Smooth muscle cell (in vitro differentiated cells): ENCODE data around the gene PRAMEF18. TPM values are rescaled to one million over a fixed set of nuclear protein-coding genes. Genes with fewer than 3 reads are reported as not detected.
"Not testable (repeated sequence)": the region's sequence is repeated elsewhere in the genome, so short reads cannot be mapped to it uniquely, and the experiment has no call there.

Source experiments
- DNase-seq: peaks from one replicate; lab custom pipeline; 2025; ENCODE audit not compliant: unreplicated experiment; lab: John Stamatoyannopoulos, UW
- H2AFZ ChIP-seq: fragments of 200-600 bp; sonication (generic); 2 replicates; pipeline ENCODE4 v1.6.0; 2016; ENCODE audit warnings: antibody characterized with exemption, low read depth, mild to moderate bottlenecking
- H3F3A ChIP-seq: fragments of 200-600 bp; sonication (generic); 2 replicates; pipeline ENCODE4 v1.6.0; 2017; ENCODE audit warnings: antibody characterized with exemption, low read depth
- H3K27ac ChIP-seq: fragments of 200-600 bp; sonication (generic); 2 replicates; pipeline ENCODE4 v1.5.1; 2016; ENCODE audit warnings: low read depth, mild to moderate bottlenecking
- H3K27me3 ChIP-seq: fragments of 200-600 bp; sonication (generic); 2 replicates; pipeline ENCODE4 v1.6.1; 2016; ENCODE audit warnings: low read depth, mild to moderate bottlenecking
- H3K36me3 ChIP-seq: fragments of 200-600 bp; sonication (generic); 2 replicates; pipeline ENCODE4 v1.5.1; 2016; ENCODE audit warnings: low read depth
- H3K4me1 ChIP-seq: fragments of 200-600 bp; sonication (generic); 2 replicates; pipeline ENCODE4 v1.5.1; 2016; ENCODE audit warnings: low read depth
- H3K4me2 ChIP-seq: fragments of 200-600 bp; sonication (generic); 2 replicates; pipeline ENCODE4 v1.6.0; 2016; ENCODE audit warnings: mild to moderate bottlenecking
- H3K4me3 ChIP-seq: fragments of 200-600 bp; sonication (generic); 2 replicates; pipeline ENCODE4 v1.5.1; 2016; ENCODE audit warnings: mild to moderate bottlenecking
- H3K79me2 ChIP-seq: fragments of 200-600 bp; sonication (generic); 2 replicates; pipeline ENCODE4 v1.6.0; 2016; ENCODE audit warnings: low read depth, mild to moderate bottlenecking
- H3K9ac ChIP-seq: fragments of 200-600 bp; sonication (generic); 2 replicates; pipeline ENCODE4 v1.6.0; 2016; ENCODE audit warnings: low read depth
- H3K9me3 ChIP-seq: fragments of 200-600 bp; sonication (generic); replicated peaks from 2 replicates; pipeline ENCODE4 v1.5.1; 2016; ENCODE audit warnings: low read depth
- H4K20me1 ChIP-seq: fragments of 200-600 bp; sonication (generic); 2 replicates; pipeline ENCODE4 v1.6.0; 2016; ENCODE audit warnings: low read depth
- CTCF ChIP-seq: fragments of 200-600 bp; sonication (generic); IDR thresholded peaks from 2 replicates; pipeline ENCODE4 v1.5.1; 2017; ENCODE audit warnings: borderline replicate concordance, mild to moderate bottlenecking, antibody characterized with exemption; ENCODE audit not compliant: insufficient read depth, poor library complexity, severe bottlenecking
- WGBS: methylation state at CpG from one replicate; pipeline ENCODE4 v1.1.7; 2016; ENCODE audit warnings: low lambda C conversion rate; 5-methylcytosine and 5-hydroxymethylcytosine counted together
- polyA plus RNA-seq: library from polyadenylated mRNA; unstranded; fragments of >200 nt; fragmentation: Nextera tagmentation; extraction: Ambion mirVana; gene quantifications from 2 replicates; pipeline ENCODE4 v1.2.1, GENCODE V29; 2016
- total RNA-seq: library from RNA; depleted of rRNA; stranded (reverse); fragments of >200 nt; gene quantifications from 2 replicates; pipeline ENCODE4 v1.2.3, GENCODE V29; 2014

PRAMEF18 gene
- total and polyA plus RNA-seq, 2 experiments from 2014 or later = not detected

- no peak for DNase-seq
- H3K36me3 ChIP-seq = no peaks in the 10 kb centered on the region
Observed at GRCh38 chr1:13228343-13228781, 2.4 kb upstream of the PRAMEF18 start.

GRCh38 chr1:13227271-13228055 is 1.5 kb upstream of the PRAMEF18 start:
- WGBS = 68% methylated on average over 8 of the region's 8 CpGs
- not testable (repeated sequence) for H3K36me3 ChIP-seq, H3F3A ChIP-seq, H3K27ac ChIP-seq, DNase-seq, H3K79me2 ChIP-seq, H3K4me3 ChIP-seq, H3K27me3 ChIP-seq, H4K20me1 ChIP-seq, H3K4me2 ChIP-seq, H3K9ac ChIP-seq, H3K4me1 ChIP-seq, H2AFZ ChIP-seq
- H3K9me3 ChIP-seq = peaks cover 21% of the 10 kb centered on the region

More at GRCh38 chr1:13228343-13228781, 2.4 kb upstream of the PRAMEF18 start:
- Histone ChIP-seq H3K27ac (no peak overlapping the region), H4K20me1 (no peaks in the 10 kb centered on the region), H3K9ac (no peak overlapping the region), H3K4me2 (no peak overlapping the region), H3K4me1 (no peaks in the 10 kb centered on the region), H3K9me3 (peaks cover 30% of the 10 kb centered on the region), H2AFZ (no peak overlapping the region), H3F3A (no peaks in the 10 kb centered on the region), H3K27me3 (no peaks in the 10 kb centered on the region), H3K79me2 (no peaks in the 10 kb centered on the region), H3K4me3 (no peak overlapping the region)
- WGBS = 69% methylated on average over 7 of the region's 7 CpGs
- no peak for TF ChIP-seq CTCF

- no peak overlapping the region for H2AFZ ChIP-seq
- TF ChIP-seq CTCF = no peak
- peaks cover 12% of the 10 kb centered on the region for H3K9me3 ChIP-seq
- H3K4me1 ChIP-seq = no peaks in the 10 kb centered on the region
- no peak for DNase-seq
- no peak overlapping the region for H3K9ac ChIP-seq
- no peak overlapping the region for H3K4me3 ChIP-seq
- no peaks in the 10 kb centered on the region for H4K20me1 ChIP-seq
- H3K36me3 ChIP-seq = no peaks in the 10 kb centered on the region
- H3F3A ChIP-seq = no peaks in the 10 kb centered on the region
- no peak overlapping the region for H3K27ac ChIP-seq
- 69% methylated on average over 5 of the region's 5 CpGs for WGBS
- H3K4me2 ChIP-seq = no peak overlapping the region
- no peaks in the 10 kb centered on the region for H3K79me2 ChIP-seq
- no peaks in the 10 kb centered on the region for H3K27me3 ChIP-seq
Observed at GRCh38 chr1:13224480-13225060, 1.4 kb downstream of the PRAMEF18 start.

GRCh38 chr1:13222788-13223187 is 3.2 kb downstream of the PRAMEF18 start:
- H3K4me3 ChIP-seq, H3K4me1 ChIP-seq, H3K27ac ChIP-seq, H2AFZ ChIP-seq, H3K36me3 ChIP-seq, H3K4me2 ChIP-seq, DNase-seq, H4K20me1 ChIP-seq, H3K9ac ChIP-seq, H3F3A ChIP-seq, H3K9me3 ChIP-seq, H3K79me2 ChIP-seq, H3K27me3 ChIP-seq: not testable (repeated sequence)
- no CpG with 5 or more reads among the region's 4 CpGs for WGBS

GRCh38 chr1:13219203-13219602 is 6.8 kb downstream of the PRAMEF18 start:
- not testable (repeated sequence) for H3K4me3 ChIP-seq, H3K79me2 ChIP-seq, H3K9ac ChIP-seq, H3K27ac ChIP-seq, H3K36me3 ChIP-seq, H3K4me2 ChIP-seq, H3F3A ChIP-seq, H3K4me1 ChIP-seq, H3K27me3 ChIP-seq, DNase-seq, H2AFZ ChIP-seq, H3K9me3 ChIP-seq, H4K20me1 ChIP-seq
- WGBS = no CpG with 5 or more reads among the region's 3 CpGs

- H3K9me3 ChIP-seq, H3K36me3 ChIP-seq, DNase-seq, H3K4me1 ChIP-seq, H3K9ac ChIP-seq, H2AFZ ChIP-seq, H3K27me3 ChIP-seq, H4K20me1 ChIP-seq, H3K79me2 ChIP-seq, H3K4me2 ChIP-seq, H3K27ac ChIP-seq, H3F3A ChIP-seq, H3K4me3 ChIP-seq: not testable (repeated sequence)
- WGBS = no CpG with 5 or more reads among the region's 7 CpGs
Observed at GRCh38 chr1:13216619-13217018, 9.3 kb downstream of the PRAMEF18 start.

GRCh38 chr1:13208712-13209111 is 17.2 kb downstream of the PRAMEF18 start:
- H3F3A ChIP-seq, H3K27me3 ChIP-seq, H4K20me1 ChIP-seq, H3K9ac ChIP-seq, H3K27ac ChIP-seq, H3K4me1 ChIP-seq, DNase-seq, H3K9me3 ChIP-seq, H2AFZ ChIP-seq, H3K4me2 ChIP-seq, H3K79me2 ChIP-seq, H3K36me3 ChIP-seq, H3K4me3 ChIP-seq: not testable (repeated sequence)
- WGBS = no CpG with 5 or more reads among the region's 9 CpGs
